NOMO-1 treated with dmso at 0.1 percent for 144 hours (cell line): ENCODE measurements around the gene TSPAN5.
"Not testable (repeated sequence)": the region's sequence is repeated elsewhere in the genome, so short reads cannot be mapped to it uniquely, and the experiment has no call there.

Experiments
- DNase-seq: peaks from one replicate; lab custom pipeline; 2025; ENCODE audit not compliant: unreplicated experiment; lab: John Stamatoyannopoulos, UW

The TSPAN5 gene

DNA sequence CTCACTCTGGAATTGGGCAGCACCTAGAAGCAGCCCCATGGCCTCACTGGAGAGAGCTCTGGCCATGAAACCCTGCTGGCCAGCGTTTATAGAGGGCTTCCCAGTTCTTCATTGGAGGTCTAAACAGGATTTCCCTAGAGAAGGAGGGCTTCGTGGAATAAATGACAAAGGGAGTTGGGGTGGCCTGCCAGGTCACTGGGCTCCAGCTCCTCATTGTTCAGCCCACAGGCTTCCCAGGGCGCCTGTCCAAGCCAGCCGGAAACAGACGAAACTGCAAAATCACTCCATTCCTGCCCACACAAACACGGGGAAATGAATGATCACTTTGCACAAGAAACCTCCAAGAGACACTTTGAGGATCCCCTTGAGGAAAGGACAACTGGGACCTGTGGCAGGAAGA, 189.7 kb downstream of the TSPAN5 start:
- DNase-seq = no peak

DNA sequence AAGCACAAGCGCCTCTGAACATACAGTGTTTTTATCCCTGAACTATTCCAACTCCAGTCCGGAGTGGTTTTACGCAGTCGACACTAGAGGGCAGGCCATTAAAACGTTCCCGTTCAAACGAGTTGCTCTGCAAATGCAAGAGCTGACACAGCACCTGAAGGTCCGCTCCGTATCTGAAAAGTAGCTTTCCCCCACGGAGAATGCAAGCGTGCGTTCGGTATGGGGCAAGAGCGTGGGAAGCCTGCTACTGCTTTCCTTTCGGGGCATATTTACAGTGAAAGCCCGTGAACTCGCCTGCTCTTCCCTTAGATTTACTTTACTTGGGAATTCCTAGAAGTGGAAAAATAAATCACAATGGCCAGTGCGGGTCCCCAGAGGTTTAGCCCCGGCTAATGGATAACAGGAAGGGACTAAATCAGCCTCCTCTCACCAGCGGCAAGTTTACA, 190.8 kb downstream of the TSPAN5 start:
- peak; percentile 30 for DNase-seq

DNA sequence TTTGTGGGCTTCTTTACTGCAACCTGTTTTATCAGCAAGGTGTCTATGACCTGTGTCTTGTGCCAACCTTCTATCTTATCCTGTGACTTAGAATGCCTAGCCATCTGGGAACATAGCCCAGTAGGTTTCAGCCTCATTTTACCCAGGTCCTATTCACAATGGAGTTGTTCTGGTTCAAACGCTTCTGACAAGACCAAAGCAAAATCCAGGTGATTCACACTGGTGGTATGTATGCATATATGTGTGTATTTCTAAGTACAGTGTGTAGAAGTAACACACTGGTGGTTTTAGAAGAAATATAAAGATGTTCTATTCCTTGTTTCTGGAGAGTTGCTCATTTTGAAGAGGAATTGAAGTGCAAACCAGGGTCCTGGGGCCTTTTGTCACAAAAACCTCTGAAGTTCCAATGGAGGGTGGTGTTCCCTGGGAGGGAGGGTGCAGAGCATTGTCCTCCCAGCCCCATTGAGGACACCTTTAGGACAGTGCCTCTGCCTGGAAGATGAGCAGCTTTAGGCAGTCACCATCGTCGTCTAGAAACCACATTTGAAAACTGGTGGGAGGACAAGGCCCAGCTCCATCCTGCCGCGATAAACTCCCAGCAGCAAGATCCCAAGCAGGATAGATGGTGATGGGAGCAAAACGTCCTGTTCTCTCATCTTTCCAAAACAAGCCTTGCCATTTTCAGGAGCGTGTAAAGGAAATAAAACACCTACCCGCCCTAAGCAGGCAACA, 191.4 kb downstream of the TSPAN5 start:
- DNase-seq = no peak

DNA sequence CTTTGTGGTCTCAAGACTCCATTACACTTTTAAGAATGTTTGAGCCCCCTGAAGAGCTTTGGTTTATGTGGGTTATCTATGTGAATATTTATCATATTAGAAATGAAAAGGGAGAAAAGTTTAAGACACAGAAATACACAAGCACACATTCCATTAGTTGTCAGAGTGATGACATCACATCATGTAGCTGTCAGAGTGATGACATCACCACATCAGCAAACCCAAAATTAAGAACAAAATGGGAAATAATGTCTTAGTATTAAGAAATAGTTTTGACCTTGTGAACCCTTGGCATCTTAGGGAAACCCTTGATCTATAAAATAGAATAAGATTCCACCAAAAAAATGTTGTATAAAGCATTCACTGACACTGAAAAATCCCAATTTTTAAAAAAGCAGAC, 195.9 kb downstream of the TSPAN5 start:
- DNase-seq = no peak

DNA sequence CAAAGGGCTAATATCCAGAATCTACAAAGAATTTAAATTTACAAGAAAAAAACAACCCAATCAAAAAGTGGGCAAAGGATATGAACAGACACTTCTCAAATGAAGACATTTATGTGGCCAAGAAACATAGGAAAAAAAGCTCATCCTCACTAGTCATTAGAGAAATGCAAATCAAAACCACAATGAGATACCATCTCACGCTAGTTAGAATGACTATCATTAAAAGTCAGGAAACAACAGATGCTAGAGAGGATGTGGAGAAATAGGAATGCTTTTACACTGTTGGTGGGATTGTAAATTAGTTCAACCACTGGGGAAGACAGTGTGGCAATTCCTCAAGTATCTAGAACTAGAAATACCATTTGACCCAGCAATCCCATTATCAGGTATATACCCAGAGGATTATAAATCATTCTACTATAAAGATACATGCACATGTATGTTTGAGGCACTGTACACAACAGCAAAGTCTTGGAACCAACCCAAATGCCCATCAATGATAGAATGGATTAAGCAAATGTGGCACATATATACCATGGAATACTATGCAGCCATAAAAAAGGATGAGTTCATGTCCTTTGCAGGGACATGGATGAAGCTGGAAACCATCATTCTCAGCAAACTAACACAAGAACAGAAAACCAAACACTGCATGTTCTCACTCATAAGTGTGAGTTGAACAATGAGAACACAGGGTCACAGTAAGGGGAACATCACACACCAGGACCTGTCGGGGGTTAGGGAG, 197.1 kb downstream of the TSPAN5 start:
- not testable (repeated sequence) for DNase-seq

DNA sequence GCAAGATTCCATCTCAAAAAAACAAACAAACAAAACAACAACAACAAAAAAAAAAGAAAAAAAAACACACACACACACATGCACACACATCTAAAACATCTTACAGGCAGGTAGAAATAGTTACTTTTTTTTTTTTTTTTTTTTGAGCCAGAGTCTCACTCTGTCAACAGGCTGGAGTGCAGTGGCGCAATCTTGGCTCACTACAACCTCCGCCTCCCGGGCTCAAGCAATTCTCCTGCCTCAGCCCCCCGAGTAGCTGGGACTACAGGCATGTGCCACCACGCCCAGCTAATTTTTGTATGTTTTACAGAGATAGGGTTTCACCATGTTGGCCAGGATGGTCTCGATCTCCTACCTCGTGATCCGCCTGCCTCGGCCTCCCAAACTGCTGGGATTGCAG, 201.0 kb downstream of the TSPAN5 start:
- DNase-seq = not testable (repeated sequence)

DNA sequence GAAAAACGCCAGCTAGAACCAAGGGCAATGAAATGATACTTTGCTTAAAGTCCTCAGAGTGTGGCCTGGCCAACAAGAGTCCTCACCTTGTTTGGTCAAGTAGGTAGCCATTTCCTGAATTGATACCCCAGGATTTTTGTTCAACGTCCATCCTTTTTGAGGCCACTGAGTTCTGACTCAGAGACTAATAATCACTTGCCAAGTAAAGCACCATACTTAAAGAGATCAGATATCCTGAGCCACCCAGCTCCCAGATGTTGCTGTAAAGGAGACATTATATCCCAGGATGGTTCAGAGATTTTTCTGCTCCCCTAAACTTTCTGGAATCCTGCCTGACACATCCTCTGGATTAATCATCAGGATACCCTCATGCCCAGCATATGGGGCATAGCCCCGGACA, 206.3 kb downstream of the TSPAN5 start:
- DNase-seq = no peak

DNA sequence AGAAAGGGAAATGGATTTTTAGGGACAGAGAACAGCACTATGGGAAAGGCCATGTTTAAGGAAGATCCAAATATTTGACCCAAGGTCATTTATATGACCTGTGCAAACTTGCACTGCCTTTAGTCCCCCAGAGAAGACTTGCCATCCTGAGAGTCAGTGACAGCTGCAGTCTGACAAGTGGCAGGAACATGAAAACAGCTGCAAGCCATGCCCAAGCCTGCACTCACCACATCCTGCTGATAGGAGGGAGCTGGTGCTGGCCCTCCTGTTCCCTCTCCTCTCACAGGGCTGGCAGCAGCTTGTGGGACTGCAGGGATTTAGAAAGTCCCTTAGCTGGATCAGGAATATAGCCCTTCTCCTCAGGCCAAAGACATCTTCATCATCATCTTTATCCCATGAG, 209.5 kb downstream of the TSPAN5 start:
- DNase-seq = no peak

DNA sequence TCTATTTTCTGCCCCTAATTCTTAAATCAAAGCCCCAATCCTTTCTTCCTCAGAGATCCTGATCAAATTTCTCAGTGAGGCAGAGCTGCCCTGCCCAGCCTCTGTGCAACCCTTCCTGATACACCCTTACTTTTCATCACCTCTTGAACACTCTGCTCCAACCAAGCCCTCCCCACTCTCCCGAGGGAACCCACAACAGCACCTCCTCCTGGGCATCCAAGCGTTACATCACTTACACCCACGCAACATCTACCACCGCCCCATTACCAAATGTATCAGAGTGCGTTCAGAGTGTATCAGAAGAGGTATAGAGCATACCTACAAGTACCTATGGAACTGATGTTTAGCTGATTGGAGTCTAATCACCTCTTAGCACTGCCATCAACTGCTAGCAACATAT, 210.8 kb downstream of the TSPAN5 start:
- no peak for DNase-seq

DNA sequence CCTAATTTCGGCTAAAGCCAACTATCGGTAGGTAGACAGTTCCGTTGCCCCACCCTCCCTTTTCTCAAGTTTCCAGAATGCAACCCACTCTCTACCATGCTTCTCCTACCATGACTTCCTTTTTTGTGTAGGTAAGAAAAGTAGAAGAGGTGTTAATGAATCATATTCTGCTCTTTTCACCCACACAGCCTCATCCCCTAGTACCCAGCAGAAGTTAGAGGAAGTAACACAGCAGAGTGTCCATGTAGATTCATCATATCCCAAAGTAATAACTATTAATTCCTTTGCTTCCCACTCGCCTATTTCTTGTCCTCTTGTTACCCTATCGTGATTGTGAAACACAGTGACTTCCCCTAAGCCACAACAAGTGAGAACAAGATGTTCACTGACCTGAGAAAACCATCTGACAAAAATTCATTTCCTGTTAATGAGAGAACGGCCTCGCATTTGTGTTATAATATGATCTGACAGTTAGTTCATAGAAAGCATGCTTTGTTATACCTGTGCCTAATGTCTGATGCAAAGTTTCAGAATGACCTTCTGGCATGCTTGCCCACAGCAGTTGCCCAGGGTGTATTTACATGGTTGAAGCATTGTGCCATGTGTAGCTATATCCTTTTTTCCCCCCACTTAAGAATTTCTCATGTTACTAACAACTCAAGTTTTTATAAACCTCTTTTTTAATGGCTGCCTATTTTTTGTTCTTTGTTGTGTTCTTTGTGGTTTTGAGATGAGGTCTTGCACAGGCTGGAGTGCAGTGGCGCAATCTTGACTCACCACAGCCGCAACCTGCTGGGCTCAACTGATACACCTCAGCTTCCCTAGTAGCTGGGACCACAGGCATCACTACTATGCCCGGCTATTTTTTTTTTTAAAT, 211.7 kb downstream of the TSPAN5 start:
- peak; percentile 36 for DNase-seq

DNA sequence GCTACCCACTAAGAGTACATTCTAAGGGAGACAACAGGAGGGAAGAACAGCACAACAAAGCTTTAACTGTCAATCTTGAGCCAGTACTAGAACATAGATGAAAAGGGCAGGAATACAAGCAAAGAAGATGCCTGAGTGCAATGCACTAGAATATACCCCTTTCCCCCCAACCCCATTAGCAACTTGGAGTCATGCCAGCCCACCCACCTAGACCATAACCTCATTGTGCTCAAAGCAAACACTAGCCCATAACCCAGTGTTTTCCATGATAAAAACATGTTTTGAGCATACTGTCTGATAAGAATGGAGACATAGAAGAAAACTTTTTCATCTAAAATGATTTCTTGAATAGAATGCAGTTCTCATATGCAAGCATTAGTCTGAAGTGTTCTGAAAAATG, 214.0 kb downstream of the TSPAN5 start:
- no peak for DNase-seq

DNA sequence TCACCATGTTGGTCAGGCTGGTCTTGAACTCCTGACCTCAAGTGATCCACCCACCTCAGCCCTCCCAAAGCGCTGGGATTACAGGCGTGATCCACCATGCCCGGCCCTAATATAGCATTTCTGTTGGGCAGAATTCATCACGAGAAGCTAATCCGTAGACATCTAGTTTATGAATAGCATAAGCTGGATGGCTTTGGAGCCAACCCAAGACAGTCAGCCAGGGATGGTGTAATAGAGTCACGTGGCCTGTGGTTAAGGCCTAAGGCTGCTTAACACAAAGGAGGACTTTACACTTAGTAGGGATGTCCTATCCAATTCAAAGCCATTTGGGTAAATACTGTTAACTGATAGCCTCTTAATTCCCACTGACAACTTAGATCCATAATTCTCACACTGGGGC, 223.6 kb downstream of the TSPAN5 start:
- DNase-seq = no peak

DNA sequence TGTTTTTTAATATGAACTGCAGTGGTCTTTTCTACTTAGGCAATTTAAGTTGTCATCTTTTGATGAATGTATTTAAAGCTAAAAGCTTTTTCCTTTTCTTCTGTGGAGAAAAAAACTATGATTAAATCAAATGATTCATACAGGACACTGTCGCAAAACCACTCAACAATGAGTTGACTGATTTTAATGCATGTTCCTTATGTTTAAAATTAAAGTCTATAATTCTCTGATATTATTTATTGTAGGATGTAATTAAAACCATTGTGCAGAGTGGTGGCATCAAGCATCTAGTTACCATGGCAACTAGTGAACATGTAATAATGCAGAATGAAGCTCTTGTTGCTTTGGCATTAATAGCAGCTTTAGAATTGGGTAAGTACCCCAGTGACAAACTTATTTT, 224.7 kb downstream of the TSPAN5 start:
- DNase-seq = no peak

DNA sequence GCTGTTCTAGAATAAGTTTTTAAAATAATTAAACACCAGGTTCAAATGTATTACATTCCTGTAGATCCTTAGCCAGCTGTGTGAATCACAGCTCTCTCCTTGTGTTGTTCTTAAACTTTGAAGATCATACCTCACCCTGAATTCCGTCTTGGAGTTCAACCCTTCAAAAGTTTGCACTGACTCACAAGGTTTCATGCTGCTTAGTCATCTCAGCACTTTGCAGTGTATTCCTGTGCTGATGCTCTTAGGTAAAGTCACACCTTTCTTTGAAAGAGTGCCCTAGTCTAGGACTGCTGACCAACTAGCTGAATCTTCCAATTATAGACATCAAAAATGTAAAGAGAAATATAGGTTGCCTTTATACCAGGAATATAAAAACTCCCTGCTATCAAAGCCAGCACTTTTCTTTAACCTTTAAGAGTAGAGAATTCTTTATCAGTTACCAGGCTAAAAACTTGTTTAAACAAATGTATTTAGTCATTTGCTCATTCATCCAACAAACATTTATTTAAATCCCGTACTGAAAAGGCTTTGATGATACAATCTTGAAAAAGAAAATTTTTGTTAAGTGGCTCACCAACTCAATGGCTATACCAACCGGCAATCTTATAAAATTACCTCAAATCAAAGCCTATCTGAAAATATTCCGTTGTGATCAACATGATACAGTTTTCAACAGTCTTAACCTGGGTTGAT, 227.6 kb downstream of the TSPAN5 start:
- no peak for DNase-seq

DNA sequence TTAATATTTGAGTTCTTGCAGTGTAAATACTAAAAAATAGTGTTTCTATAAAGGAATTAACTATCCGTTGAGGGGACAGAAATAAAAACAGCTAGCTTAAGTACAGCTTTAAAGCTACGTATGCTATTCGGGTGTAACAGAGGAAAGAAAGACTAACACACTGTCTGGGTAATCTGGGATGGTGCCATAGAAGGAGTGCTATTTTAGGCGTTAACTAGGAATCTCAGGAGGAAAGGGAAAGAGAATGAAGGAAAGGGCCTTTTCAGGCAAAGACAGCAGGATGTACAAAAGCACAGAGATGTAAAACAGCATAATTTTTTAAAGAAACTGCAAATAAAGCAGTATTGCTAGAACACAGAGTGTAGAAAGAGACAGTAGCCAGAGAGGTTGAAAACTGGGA, 235.4 kb downstream of the TSPAN5 start:
- no peak for DNase-seq

DNA sequence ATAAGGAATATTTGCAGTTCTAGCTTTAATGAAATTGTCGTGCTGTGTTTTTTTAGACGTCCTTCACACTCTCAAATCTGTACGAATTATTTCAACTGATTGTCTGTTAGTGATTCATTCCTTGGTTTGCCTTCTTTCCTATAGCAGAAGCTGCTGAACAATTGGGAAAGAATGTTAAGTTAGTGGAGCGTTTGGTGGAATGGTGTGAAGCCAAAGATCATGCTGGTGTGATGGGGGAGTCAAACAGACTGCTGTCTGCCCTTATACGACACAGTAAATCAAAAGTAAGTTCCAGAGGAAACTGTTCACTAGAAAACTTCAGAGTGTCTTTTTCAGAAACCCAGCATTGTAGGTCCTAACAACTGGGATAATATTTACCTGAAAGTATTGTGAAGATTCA, 237.3 kb downstream of the TSPAN5 start:
- DNase-seq = no peak
